HG02571 (cell line): ENCODE results near the gene ABCG4.
"Not testable (repeated sequence)": the region's sequence is repeated elsewhere in the genome, so short reads cannot be mapped to it uniquely, and the experiment has no call there.

Experiments
- ATAC-seq: cut with Tn5 transposase; IDR thresholded peaks from one replicate; pipeline ENCODE4 v1.9.1; 2021; ENCODE audit warnings: mild to moderate bottlenecking, moderate library complexity; ENCODE audit not compliant: unreplicated experiment

ABCG4 gene

GRCh38 chr11:119115484-119116234 is 33.2 kb upstream of the ABCG4 start:
- no peak for ATAC-seq

GRCh38 chr11:119116235-119116594 is 32.6 kb upstream of the ABCG4 start:
- ATAC-seq = no peak

- no peak for ATAC-seq
Observed at GRCh38 chr11:119116601-119117000, 32.3 kb upstream of the ABCG4 start.

GRCh38 chr11:119117004-119117706 is 31.7 kb upstream of the ABCG4 start:
- no peak for ATAC-seq

- ATAC-seq = no peak
Observed at GRCh38 chr11:119118227-119118626, 30.6 kb upstream of the ABCG4 start.

- no peak for ATAC-seq
Observed at GRCh38 chr11:119118946-119119345, 29.9 kb upstream of the ABCG4 start.

GRCh38 chr11:119120639-119121007 is 28.2 kb upstream of the ABCG4 start:
- ATAC-seq = no peak

- peak; percentile 94 for ATAC-seq
Observed at GRCh38 chr11:119121008-119121810, 27.6 kb upstream of the ABCG4 start, which contains the start of gene HINFP. HINFP (plus strand) TSS chr11:119121580; CDS start chr11:119126945, 5,365 bp downstream.

GRCh38 chr11:119121811-119122124 is 27.1 kb upstream of the ABCG4 start:
- ATAC-seq = no peak

GRCh38 chr11:119125821-119126220 is 23.0 kb upstream of the ABCG4 start:
- no peak for ATAC-seq

GRCh38 chr11:119126675-119127268 is 22.1 kb upstream of the ABCG4 start:
- ATAC-seq = no peak

- ATAC-seq = no peak
Observed at GRCh38 chr11:119130662-119131061, 18.2 kb upstream of the ABCG4 start.

- no peak for ATAC-seq
Observed at GRCh38 chr11:119134389-119134978, 14.4 kb upstream of the ABCG4 start.

GRCh38 chr11:119139276-119139675 is 9.6 kb upstream of the ABCG4 start:
- ATAC-seq = not testable (repeated sequence)

GRCh38 chr11:119144825-119145486 is 3.9 kb upstream of the ABCG4 start:
- ATAC-seq = no peak

- ATAC-seq = no peak
Observed at GRCh38 chr11:119145551-119145950, 3.3 kb upstream of the ABCG4 start.

- no peak for ATAC-seq
Observed at GRCh38 chr11:119147604-119148333, 1.1 kb upstream of the ABCG4 start.

- ATAC-seq = no peak
Observed at GRCh38 chr11:119148720-119149017, 183 bp upstream of the ABCG4 start.

- ATAC-seq = no peak
Observed at GRCh38 chr11:119149786-119150275, 979 bp downstream of the ABCG4 start.

- no peak for ATAC-seq
Observed at GRCh38 chr11:119152043-119152442, 3.2 kb downstream of the ABCG4 start.
